ENCODE data around the gene MASP2.

GRCh38 chr1:10979483-10979920 lies 67.5 kb downstream of the MASP2 start:
- TF ChIP-seq CTCF (IDR thresholded peaks at IDR 0.05) = no peak
- TF ChIP-seq POLR2A (IDR thresholded peaks at IDR 0.05) = no peak
